Natural killer cell (primary cell): ENCODE measurements around the gene FAM3D. TPM values are rescaled to one million over a fixed set of nuclear protein-coding genes. Genes with fewer than 3 reads are reported as not detected.
"Not testable (repeated sequence)": the region's sequence is repeated elsewhere in the genome, so short reads cannot be mapped to it uniquely, and the experiment has no call there.

Experiments used
- ATAC-seq, 3 donors: fragments of 150-1000 bp in 2 of 3; fragments of 200-7000 bp in 1 of 3; cut with Tn5 transposase; 1 replicate in 1 of 3; 2 replicates in 2 of 3; pipeline ENCODE4 v1.10.0; 2021; ENCODE audit warnings: mild to moderate bottlenecking in 2 of 3, moderate library complexity in 2 of 3
- DNase-seq, 2 donors: peaks; one replicate each; pipeline versions ENCODE4 v3.0.0 to v3.0.0-alpha.2; 2013 to 2021; ENCODE audit warnings: mixed read lengths in 1 of 2
- H3K27ac ChIP-seq: one replicate; pipeline ENCODE4 v1.5.1; 2013; ENCODE audit warnings: mild to moderate bottlenecking, low read length
- H3K27me3 ChIP-seq: one replicate; pipeline ENCODE4 v1.6.1; 2013; ENCODE audit warnings: low read length; ENCODE audit not compliant: control insufficient read depth, insufficient read depth
- H3K36me3 ChIP-seq: one replicate; pipeline ENCODE4 v1.6.1; 2013; ENCODE audit warnings: low read length; ENCODE audit not compliant: control insufficient read depth, insufficient read depth
- H3K4me1 ChIP-seq: one replicate; pipeline ENCODE4 v1.6.1; 2013; ENCODE audit warnings: low read length; ENCODE audit not compliant: control insufficient read depth, insufficient read depth
- H3K4me3 ChIP-seq: one replicate; pipeline ENCODE4 v1.5.1; 2013; ENCODE audit warnings: low read length
- H3K9me3 ChIP-seq: one replicate; pipeline ENCODE4 v1.6.1; 2013; ENCODE audit warnings: low read length; ENCODE audit not compliant: control insufficient read depth, insufficient read depth
- H3K27ac Mint-ChIP-seq, 2 donors: one replicate each; pipeline ENCODE4 v1.8.0; 2022; ENCODE audit warnings: mild to moderate bottlenecking in 2 of 2, mixed read lengths in 2 of 2, moderate library complexity in 1 of 2
- H3K27me3 Mint-ChIP-seq, 2 donors: one replicate each; pipeline ENCODE4 v1.8.0; 2022; ENCODE audit warnings: low read depth in 2 of 2, mixed read lengths in 2 of 2
- H3K36me3 Mint-ChIP-seq: one replicate; pipeline ENCODE4 v1.8.0; 2022; ENCODE audit warnings: mixed read lengths
- H3K4me1 Mint-ChIP-seq, 2 donors: one replicate each; pipeline ENCODE4 v1.8.0; 2022; ENCODE audit warnings: mixed read lengths in 2 of 2
- H3K4me3 Mint-ChIP-seq: one replicate; pipeline ENCODE4 v1.8.0; 2022; ENCODE audit warnings: mild to moderate bottlenecking, moderate library complexity, mixed read lengths
- H3K9me3 Mint-ChIP-seq, 2 donors: one replicate each; pipeline ENCODE4 v1.8.0; 2022; ENCODE audit warnings: mixed read lengths in 2 of 2
- WGBS: methylation state at CpG from one replicate; pipeline ENCODE4 v1.1.7; 2013; ENCODE audit warnings: missing lambda C conversion rate; ENCODE audit not compliant: insufficient coverage; 5-methylcytosine and 5-hydroxymethylcytosine counted together
- intact Hi-C: fragments of 100-400 bp; cut with micrococcal nuclease; formaldehyde crosslinking; loops from one replicate; pipeline ENCODE4 v1.14.2; 2022
- total RNA-seq, 4 donors: library from RNA; stranded (reverse); fragments of 120-200 nt in 1 of 4; gene quantifications; one replicate each; pipeline versions ENCODE4 v1.2.3 to v1.2.4, GENCODE V29; 2013 to 2022
- TF ChIP-seq, protein P1 (sequence below): fragments of 200-600 bp; IDR thresholded peaks from one replicate; pipeline ENCODE4 v1.8.0; 2022; ENCODE audit warnings: antibody characterized with exemption

FAM3D gene, protein sequence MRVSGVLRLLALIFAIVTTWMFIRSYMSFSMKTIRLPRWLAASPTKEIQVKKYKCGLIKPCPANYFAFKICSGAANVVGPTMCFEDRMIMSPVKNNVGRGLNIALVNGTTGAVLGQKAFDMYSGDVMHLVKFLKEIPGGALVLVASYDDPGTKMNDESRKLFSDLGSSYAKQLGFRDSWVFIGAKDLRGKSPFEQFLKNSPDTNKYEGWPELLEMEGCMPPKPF
- total RNA-seq: not detected
- not detected for total RNA-seq (2013)

DNA sequence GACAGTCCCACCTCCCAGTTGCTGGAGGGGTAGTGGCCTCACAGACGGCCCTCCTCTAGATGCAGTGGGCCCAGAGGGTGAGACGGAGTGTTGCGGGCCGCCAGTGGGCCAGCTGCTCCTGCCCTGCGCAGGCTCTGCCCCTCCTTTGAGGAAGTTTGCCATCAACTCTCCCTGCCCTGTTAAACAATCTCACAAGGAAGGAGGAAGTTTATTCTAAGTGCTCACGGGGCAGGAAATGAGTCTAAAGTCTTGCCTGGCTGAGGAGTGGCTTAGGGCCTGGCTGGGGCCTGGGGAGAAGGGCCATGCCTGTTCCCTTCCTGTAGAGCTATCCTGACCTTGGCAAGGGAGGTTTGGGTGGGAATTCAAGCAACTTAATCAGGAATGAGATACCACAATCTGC is at the start of gene FAM3D:
Gene FAM3D (minus strand): TSS at position 92 of the 400 bp plus-strand sequence. CDS start 11,211 bp downstream, outside the sequence.
- intact Hi-C loops: no loop called here
- WGBS: 61% methylated on average over 6 of the region's 6 CpGs
- Mint-ChIP-seq H3K9me3 (no peaks in the 10 kb centered on the region), H3K27me3 (peaks cover 3 to 8% of the 10 kb centered on the region in 2 donors), H3K4me3 (no peak within 1 kb of the TSS), H3K4me1 (no peaks in the 10 kb centered on the region), H3K27ac (no peak within 1 kb of the TSS), H3K36me3 (no peaks in the 10 kb centered on the region)
- Histone ChIP-seq H3K4me3 (no peak within 1 kb of the TSS), H3K9me3 (no peaks in the 10 kb centered on the region), H3K27ac (no peak within 1 kb of the TSS), H3K27me3 (no peaks in the 10 kb centered on the region), H3K36me3 (no peaks in the 10 kb centered on the region), H3K4me1 (no peaks in the 10 kb centered on the region)
- ATAC-seq: no peak
- DNase-seq: no peak
- TF ChIP-seq, protein P1, sequence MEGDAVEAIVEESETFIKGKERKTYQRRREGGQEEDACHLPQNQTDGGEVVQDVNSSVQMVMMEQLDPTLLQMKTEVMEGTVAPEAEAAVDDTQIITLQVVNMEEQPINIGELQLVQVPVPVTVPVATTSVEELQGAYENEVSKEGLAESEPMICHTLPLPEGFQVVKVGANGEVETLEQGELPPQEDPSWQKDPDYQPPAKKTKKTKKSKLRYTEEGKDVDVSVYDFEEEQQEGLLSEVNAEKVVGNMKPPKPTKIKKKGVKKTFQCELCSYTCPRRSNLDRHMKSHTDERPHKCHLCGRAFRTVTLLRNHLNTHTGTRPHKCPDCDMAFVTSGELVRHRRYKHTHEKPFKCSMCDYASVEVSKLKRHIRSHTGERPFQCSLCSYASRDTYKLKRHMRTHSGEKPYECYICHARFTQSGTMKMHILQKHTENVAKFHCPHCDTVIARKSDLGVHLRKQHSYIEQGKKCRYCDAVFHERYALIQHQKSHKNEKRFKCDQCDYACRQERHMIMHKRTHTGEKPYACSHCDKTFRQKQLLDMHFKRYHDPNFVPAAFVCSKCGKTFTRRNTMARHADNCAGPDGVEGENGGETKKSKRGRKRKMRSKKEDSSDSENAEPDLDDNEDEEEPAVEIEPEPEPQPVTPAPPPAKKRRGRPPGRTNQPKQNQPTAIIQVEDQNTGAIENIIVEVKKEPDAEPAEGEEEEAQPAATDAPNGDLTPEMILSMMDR: no peak

DNA sequence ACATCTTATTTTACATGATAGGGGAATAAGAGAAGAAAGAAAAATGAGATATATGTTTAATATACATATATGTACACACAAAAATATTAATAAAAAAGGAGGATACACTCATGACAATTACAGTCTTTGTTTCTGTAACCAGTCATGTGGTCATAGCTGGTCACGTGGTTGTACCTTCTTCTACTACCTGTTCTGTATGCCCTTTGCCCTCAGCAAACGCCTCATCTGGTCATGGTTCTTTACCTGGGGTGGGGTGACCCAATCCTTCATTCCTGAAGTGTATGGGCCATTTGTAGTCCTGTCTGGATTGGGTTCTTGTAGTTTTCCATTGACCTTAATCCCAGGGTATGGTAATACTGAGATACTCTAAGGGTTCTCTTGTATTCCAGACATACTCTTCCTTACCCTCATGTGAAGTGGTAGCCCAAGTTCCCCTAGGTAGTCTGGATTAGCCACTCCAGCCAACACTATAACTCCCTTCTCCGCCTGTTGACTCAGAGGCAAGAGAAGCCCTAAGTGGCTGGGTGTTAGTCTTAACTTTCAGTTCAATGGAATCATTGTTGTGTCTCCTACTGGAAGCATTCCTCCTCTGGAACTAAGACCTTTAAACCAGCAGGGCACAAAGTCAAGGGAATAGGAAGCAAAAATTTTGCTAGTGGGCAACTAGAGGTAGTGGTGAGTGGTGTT is 47.3 kb upstream of the FAM3D start:
- Mint-ChIP-seq H3K9me3 (peaks cover 0 to 2% of the 10 kb centered on the region in 2 donors), H3K4me3 (no peak overlapping the region), H3K27me3 (no peaks in the 10 kb centered on the region), H3K27ac (no peak overlapping the region), H3K36me3 (no peaks in the 10 kb centered on the region), H3K4me1 (no peaks in the 10 kb centered on the region)
- no peak overlapping the region for H3K4me3 ChIP-seq
- no peaks in the 10 kb centered on the region for H3K36me3 ChIP-seq
- no peaks in the 10 kb centered on the region for H3K27me3 ChIP-seq
- TF ChIP-seq, protein P1: no peak
- H3K9me3 ChIP-seq: no peaks in the 10 kb centered on the region
- no peak overlapping the region for H3K27ac ChIP-seq
- no peak for DNase-seq
- WGBS: 80% methylated on average over 1 of the region's 3 CpGs
- intact Hi-C loops: no loop called here
- ATAC-seq: no peak
- H3K4me1 ChIP-seq: no peaks in the 10 kb centered on the region

DNA sequence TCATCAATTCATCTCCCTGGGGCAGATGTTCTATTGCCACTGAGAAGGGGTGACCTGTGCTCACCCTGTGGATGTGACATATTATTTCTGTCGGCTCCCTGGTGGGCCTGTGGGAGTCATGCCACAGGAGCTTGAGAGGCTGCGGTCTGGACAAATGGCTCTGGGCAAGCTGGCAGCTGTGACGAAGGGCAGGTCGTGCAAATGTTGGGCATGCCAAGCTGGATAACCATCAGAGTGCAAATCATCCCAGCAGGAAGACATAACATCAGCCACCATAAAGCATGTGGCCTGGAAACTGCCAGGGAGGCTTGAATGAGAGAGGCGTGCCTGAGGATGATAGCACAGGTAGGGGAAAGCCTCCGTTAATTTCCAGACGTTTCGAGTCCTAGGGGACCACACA is 45.3 kb upstream of the FAM3D start:
- DNase-seq (no peak), ATAC-seq (no peak)
- H3K9me3 Mint-ChIP-seq: peaks cover 0 to 2% of the 10 kb centered on the region in 2 donors
- Histone ChIP-seq H3K9me3 (no peaks in the 10 kb centered on the region), H3K4me1 (no peaks in the 10 kb centered on the region), H3K36me3 (no peaks in the 10 kb centered on the region), H3K27me3 (no peaks in the 10 kb centered on the region), H3K4me3 (no peak overlapping the region), H3K27ac (no peak overlapping the region)
- intact Hi-C loops: no loop called here
- TF ChIP-seq, protein P1: no peak
- no peaks in the 10 kb centered on the region for H3K4me1 Mint-ChIP-seq
- H3K36me3 Mint-ChIP-seq: no peaks in the 10 kb centered on the region
- H3K4me3 Mint-ChIP-seq: no peak overlapping the region
- WGBS: 87% methylated on average over 8 of the region's 8 CpGs
- no peak overlapping the region for H3K27ac Mint-ChIP-seq
- H3K27me3 Mint-ChIP-seq: no peaks in the 10 kb centered on the region

DNA sequence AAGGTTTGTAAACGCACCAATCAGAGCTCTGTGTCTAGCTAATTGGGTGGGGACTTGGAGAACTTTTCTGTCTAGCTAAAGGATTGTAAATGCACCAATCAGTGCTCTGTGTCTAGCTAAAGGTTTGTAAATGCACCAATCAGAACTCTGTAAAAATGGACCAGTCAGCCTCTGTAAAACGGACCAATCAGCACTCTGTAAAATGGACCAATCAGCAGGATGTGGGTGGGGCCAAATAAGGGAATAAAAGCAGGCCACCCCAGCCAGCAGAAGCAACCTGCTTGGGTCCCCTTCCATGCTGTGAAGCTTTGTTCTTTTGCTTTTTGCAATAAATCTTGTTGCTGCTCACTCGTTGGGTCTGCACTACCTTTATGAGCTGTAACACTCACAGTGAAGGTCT is 42.4 kb upstream of the FAM3D start:
- H3K4me3 Mint-ChIP-seq, H3K36me3 Mint-ChIP-seq, H3K27ac ChIP-seq, H3K36me3 ChIP-seq, H3K4me3 ChIP-seq, H3K4me1 Mint-ChIP-seq, H3K9me3 ChIP-seq, H3K9me3 Mint-ChIP-seq, H3K27ac Mint-ChIP-seq, H3K27me3 Mint-ChIP-seq, DNase-seq, ATAC-seq, intact Hi-C loops, H3K27me3 ChIP-seq, H3K4me1 ChIP-seq: not testable (repeated sequence)
- 82% methylated on average over 3 of the region's 3 CpGs for WGBS
